ENCODE data around the gene EIPR1. TPM values are rescaled to one million over a fixed set of nuclear protein-coding genes. Genes with fewer than 3 reads are reported as not detected.
"Not testable (repeated sequence)": the region's sequence is repeated elsewhere in the genome, so short reads cannot be mapped to it uniquely, and the experiment has no call there.

EIPR1 gene
- total RNA-seq, 1 donor from 2014 or later, result 32.0 TPM

GRCh38 chr2:3184167-3184566, 193.5 kb downstream of the EIPR1 start:
- Mint-ChIP-seq H3K9me3 (ENCODE audit: low read depth) (peaks cover 10% of the 10 kb centered on the region), H3K27me3 (no peaks in the 10 kb centered on the region), H3K36me3 (ENCODE audit: insufficient read depth) (peaks cover 21% of the 10 kb centered on the region), H3K27ac (no peak overlapping the region), H3K4me3 (ENCODE audit: low read depth) (no peak overlapping the region), H3K4me1 (ENCODE audit: low read depth) (no peaks in the 10 kb centered on the region)
- no peak for DNase-seq (ENCODE audit: low spot score, unreplicated experiment)
- no peak for TF ChIP-seq CTCF (IDR thresholded peaks at IDR 0.05; ENCODE audit: unreplicated experiment)

- Mint-ChIP-seq H3K9me3 (ENCODE audit: low read depth) (peaks cover 10% of the 10 kb centered on the region), H3K36me3 (ENCODE audit: insufficient read depth) (peaks cover 19% of the 10 kb centered on the region), H3K27me3 (no peaks in the 10 kb centered on the region), H3K27ac (no peak overlapping the region), H3K4me1 (ENCODE audit: low read depth) (no peaks in the 10 kb centered on the region), H3K4me3 (ENCODE audit: low read depth) (no peak overlapping the region)
- no peak for DNase-seq (ENCODE audit: low spot score, unreplicated experiment)
- no peak for TF ChIP-seq CTCF (IDR thresholded peaks at IDR 0.05; ENCODE audit: unreplicated experiment)
Observed at GRCh38 chr2:3183766-3184165, 193.9 kb downstream of the EIPR1 start.

GRCh38 chr2:3182848-3183247, 194.8 kb downstream of the EIPR1 start:
- no peak for DNase-seq (ENCODE audit: low spot score, unreplicated experiment)
- Mint-ChIP-seq H3K9me3 (ENCODE audit: low read depth) (peaks cover 10% of the 10 kb centered on the region), H3K4me3 (ENCODE audit: low read depth) (no peak overlapping the region), H3K36me3 (ENCODE audit: insufficient read depth) (peaks cover 19% of the 10 kb centered on the region), H3K4me1 (ENCODE audit: low read depth) (no peaks in the 10 kb centered on the region), H3K27me3 (no peaks in the 10 kb centered on the region), H3K27ac (no peak overlapping the region)
- no peak for TF ChIP-seq CTCF (IDR thresholded peaks at IDR 0.05; ENCODE audit: unreplicated experiment)

GRCh38 chr2:3181416-3182010, 196.1 kb downstream of the EIPR1 start:
- no peak for TF ChIP-seq CTCF (IDR thresholded peaks at IDR 0.05; ENCODE audit: unreplicated experiment)
- H3K4me1 Mint-ChIP-seq (ENCODE audit: low read depth), result no peaks in the 10 kb centered on the region
- no peak overlapping the region for H3K4me3 Mint-ChIP-seq (ENCODE audit: low read depth)

GRCh38 chr2:3180909-3181221, 196.8 kb downstream of the EIPR1 start:
- not testable (repeated sequence) for H3K4me3 Mint-ChIP-seq (ENCODE audit: low read depth); H3K27ac Mint-ChIP-seq; H3K4me1 Mint-ChIP-seq (ENCODE audit: low read depth); DNase-seq (ENCODE audit: low spot score, unreplicated experiment); H3K27me3 Mint-ChIP-seq
- Mint-ChIP-seq H3K36me3 (ENCODE audit: insufficient read depth) (peaks cover 18% of the 10 kb centered on the region), H3K9me3 (ENCODE audit: low read depth) (peaks cover 10% of the 10 kb centered on the region)

More at GRCh38 chr2:3181416-3182010, 196.1 kb downstream of the EIPR1 start:
- no peak for DNase-seq (ENCODE audit: low spot score, unreplicated experiment)
- H3K27me3 Mint-ChIP-seq, result no peaks in the 10 kb centered on the region
- H3K27ac Mint-ChIP-seq, result no peak overlapping the region
- H3K36me3 Mint-ChIP-seq (ENCODE audit: insufficient read depth), result peaks cover 19% of the 10 kb centered on the region
- H3K9me3 Mint-ChIP-seq (ENCODE audit: low read depth), result peaks cover 10% of the 10 kb centered on the region
